Measurements from ENCODE around the gene PCLO.
A peak's percentile ranks its signal among the peaks of the same experiment; 100 is the strongest.
"Not testable (repeated sequence)": the region's sequence is repeated elsewhere in the genome, so short reads cannot be mapped to it uniquely, and the experiment has no call there.

Gene PCLO

DNA sequence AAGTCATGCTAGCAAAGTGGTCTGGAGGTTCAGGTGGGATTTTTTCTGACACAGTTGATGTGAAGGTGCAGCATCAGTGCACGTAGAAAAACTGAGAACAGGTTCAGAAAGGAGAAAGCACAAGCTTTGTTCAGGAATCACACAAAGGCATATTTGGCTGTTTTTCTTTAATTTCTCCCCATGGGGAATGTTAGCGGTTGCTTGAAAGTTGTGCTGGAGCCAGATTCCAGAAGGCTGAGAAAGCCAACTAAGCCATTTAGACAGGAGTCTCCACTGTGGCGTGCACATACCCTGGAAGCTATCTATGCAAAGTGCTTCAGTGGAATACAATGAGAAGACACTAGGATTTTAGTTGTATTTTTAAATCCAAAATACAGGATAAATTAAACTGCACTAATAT, 201.4 kb downstream of the PCLO start:
- no peak for DNase-seq

GRCh38 chr7:82959528-82959927, 203.2 kb downstream of the PCLO start:
- DNase-seq: no peak

- DNase-seq: no peak
Measured at GRCh38 chr7:82957521-82957920, 205.2 kb downstream of the PCLO start.

DNA sequence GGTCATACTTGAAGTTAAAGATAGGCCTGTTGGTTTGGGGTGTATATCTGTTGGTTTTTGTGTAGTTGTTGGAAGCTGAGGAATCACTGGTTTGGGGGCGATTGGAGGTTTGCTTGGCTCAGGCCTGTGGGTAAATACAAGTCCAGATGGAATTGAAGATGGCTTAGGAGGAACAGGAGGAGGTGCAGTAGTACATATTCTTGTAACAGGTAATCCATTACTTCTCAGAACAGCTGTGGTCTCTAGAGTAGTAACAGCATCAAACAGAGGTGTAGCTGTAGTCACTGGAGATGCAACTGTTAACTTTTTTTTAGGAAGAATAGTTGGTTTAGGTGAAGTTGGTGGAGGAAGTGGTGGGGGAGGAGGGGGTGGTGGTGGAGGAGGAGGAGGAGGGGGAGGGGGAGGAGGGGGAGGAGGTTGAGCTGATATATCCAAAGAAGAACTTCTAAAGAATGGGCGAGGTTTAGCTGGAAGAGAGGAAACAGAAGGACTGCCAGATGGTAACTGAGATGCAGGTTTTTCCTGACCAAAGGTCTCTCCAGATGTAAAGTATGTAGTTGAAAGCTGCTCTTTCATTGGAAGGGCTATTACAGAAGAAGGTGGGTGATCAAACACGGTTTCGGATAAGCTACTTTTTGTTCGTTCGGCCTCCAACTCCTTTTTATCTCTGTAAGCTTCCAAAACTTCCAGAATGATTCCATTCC, 209.2 kb downstream of the PCLO start:
- DNase-seq: no peak

- DNase-seq: no peak
Measured at GRCh38 chr7:82950436-82950835, 212.2 kb downstream of the PCLO start.

DNA sequence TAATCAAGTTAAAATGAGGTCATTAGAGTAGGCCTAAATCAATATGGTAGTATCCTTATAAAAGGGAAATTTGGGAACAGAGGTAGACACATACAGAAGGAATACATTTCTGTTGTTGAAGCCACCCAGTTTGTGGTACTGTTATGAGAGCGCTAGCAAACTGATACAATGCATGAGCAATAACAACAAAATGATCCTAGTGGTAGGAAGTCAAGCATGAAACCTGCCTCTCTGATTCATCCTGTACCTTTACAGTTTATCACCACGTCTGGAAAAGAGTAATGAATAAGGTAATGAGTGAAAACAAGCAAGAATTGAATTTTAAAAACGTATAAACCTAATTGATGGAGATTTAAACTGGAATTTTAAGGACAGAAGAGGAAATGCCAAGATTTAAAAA, 217.2 kb downstream of the PCLO start:
- DNase-seq: no peak

DNA sequence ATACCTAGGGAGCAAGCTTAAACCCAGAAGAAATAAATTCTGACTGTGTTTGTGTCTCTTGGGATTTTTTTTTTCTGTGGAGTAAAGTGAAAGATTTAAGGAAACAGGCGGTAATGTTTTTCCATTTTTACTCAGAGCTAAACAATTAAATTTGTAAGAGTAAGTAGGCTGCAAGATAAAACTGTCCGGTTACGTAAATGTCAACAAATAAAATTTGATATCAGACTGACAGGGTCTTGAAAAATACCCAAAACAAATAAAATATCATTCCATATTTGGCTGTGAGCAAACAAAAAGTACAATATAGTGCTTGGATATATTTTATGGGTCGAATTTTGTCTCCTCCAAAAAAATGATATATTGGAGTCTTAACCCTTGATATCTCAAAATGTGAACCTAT, 217.6 kb downstream of the PCLO start:
- no peak for DNase-seq

- DNase-seq: no peak
Measured at GRCh38 chr7:82932516-82932915, 230.2 kb downstream of the PCLO start.

DNA sequence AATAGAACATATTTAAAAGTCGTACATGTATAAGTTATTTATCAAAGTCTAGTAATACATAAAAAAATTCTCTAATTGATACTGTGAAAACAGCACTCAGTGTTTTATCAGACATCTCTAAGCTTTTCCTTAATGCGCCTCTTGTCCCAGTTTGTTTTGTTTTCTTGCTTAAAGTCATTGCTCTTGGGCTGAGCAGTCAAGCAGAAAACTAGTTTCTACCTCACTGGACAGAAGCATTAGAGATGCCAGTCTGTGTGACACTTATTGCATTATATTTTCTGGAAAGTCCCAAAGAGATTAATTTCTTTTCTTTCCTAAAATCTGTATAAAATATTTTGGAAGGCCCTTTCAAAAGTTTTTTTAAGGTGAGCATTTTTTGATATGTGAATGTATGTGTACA, 236.2 kb downstream of the PCLO start:
- no peak for DNase-seq

DNA sequence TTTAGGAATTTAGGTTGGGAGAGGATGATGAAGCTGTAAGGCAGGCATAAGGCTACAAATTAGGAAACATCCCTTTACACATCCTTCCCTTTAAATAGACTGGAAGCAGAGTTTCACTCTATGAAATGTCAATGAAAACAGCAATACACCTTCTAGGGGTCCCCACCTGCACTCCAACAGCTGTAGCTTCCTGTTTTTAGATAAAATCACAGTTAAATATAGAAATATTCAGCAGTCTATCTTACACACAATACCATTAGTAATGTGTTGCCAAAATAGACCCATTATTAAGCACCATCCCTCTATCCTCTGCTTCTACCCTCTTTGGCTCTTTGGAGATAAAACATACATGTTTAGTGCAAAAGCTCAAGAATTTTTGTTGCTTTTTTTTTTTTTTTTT, 237.4 kb downstream of the PCLO start:
- DNase-seq: no peak

DNA sequence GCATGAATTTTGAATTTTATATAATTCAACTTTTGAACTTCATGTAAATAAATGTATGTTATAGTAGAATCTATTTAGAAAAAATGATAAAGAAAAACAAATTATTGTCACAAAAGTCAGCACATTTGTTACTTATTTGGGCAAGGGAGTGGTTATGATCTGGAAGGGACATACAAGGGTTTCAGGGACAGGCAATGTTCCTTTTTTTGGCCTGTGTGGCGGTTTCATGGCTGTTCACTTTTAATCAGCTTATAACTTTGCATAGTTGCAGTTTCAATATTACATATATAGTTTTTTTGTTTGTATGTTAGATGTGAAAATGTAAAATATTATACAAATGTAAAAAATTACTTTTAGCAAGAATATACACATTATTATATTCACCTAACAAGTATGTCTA, 256.2 kb downstream of the PCLO start:
- no peak for DNase-seq

- peak in 1 of 3 experiments; percentile 21 for DNase-seq
Measured at GRCh38 chr7:82904871-82905270, 257.8 kb downstream of the PCLO start.

GRCh38 chr7:82901098-82901497, 261.6 kb downstream of the PCLO start:
- DNase-seq: not testable (repeated sequence)

GRCh38 chr7:82897500-82897899, 265.2 kb downstream of the PCLO start:
- DNase-seq: no peak

DNA sequence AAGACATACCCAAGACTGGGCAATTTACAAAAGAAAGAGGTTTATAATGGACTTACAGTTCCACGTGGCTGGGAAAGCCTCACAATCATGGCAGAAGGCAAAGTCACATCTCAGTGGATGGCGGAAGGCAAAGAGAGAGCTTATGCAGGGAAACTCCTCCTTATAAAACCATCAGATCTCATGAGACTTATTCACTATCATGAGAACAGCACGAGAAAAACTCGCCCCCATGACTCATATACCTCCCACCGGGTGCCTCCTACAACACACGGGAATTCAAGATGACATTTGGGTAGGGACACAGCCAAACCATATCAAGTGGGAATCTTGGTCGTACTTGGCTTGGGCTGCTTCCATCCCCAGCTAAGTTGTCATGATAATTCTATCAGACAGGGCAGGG, 268.3 kb downstream of the PCLO start:
- DNase-seq: not testable (repeated sequence)

DNA sequence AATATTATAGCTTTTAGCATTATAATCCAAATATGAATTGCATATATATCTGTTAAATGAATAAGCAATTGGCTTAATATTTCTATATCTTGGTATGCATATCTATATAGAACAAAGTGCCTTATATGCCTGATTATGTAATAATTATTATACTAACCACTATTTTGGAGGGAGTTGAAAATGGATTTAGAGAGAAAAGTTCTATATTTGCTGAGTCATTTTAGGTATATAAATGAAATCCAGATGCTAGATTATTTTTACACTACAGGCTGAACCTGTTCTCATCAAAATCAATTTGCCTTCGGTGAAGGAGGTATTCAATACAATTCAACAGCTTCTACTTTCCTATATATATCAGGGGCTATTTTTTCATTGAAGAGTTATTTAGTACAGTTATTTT, 276.4 kb downstream of the PCLO start:
- no peak for DNase-seq

GRCh38 chr7:82865856-82866255, 296.8 kb downstream of the PCLO start:
- DNase-seq: no peak

GRCh38 chr7:82859106-82859850, 303.4 kb downstream of the PCLO start:
- no peak for DNase-seq

GRCh38 chr7:82851121-82851520, 311.6 kb downstream of the PCLO start:
- no peak for DNase-seq

DNA sequence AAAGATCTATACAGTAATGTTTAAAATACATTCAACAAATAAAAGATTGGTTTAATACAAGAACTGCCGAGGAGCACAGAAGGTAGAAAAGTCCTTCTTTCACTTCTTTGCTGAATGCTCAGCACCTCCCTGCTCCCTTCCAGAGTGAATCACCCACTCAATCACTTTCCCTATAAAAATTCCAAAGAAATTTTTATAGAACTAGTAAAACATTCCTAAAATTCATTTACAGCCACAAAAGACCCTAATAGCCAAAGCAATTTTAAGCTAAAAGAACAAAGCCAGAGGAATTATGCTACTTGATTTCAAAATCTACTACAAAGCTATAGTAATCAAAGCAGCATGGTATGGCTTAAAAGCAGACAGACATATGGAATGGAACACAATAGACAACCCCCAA, 320.9 kb downstream of the PCLO start:
- no peak for DNase-seq

DNA sequence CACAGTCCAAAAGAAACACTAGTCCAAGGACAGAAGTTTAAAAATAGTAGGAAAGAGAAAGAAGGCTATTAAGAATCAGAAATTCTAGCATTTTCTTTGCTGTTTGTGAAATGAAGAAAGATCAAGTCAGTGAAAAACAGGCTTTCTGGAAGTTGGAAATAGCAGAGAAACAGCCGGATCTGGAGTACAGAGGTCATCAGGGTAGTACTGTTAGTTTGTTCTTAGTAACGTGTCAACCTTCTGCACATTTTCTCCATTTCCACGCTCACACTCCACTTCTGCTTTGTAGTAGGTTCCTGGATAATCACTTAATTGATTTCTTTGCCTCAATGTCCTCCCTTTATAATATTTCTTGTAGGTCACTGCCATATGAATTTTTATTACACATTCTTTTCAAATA, 322.6 kb downstream of the PCLO start:
- no peak for DNase-seq

DNA sequence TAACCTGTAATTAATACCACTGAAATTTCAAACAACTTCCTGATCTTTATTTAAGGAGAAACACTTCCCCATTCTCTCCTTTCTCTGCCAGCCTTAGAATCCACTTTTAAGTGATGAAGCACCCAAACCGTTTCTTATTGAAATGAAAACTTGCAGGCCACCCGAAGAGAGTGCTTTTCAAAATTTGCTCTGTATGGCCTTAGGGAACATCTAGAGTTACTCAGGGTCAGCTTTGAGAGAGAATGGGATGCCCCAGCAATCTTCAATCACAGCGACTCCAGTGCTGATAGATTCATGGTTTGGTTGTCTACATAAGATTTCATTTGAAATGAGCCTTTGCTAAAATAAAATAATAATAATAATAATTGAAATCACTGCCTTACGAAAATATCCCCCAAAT, 323.1 kb downstream of the PCLO start:
- no peak for DNase-seq

- no peak for DNase-seq
Measured at GRCh38 chr7:82839063-82839462, 323.6 kb downstream of the PCLO start.

GRCh38 chr7:82838314-82838713, 324.4 kb downstream of the PCLO start:
- DNase-seq: no peak

- no peak for DNase-seq
Measured at GRCh38 chr7:82823073-82823472, 339.6 kb downstream of the PCLO start.

All from NCI-H1417 (cell line).